SK-N-MC (cell line): ENCODE measurements around the gene PTPRQ.

Source experiments
- DNase-seq: peaks from one replicate; pipeline ENCODE4 v3.0.0-alpha.2; 2011; ENCODE audit warnings: low read depth, low spot score
- H3K27ac ChIP-seq: fragments of 200-600 bp; sonication (generic); 2 replicates; pipeline ENCODE4 v1.5.1; 2016; ENCODE audit warnings: mixed run types
- H3K36me3 ChIP-seq: fragments of 200-600 bp; sonication (generic); 2 replicates; pipeline ENCODE4 v1.6.1; 2017; ENCODE audit warnings: antibody characterized with exemption, low read length, mixed read lengths; ENCODE audit not compliant: insufficient read depth
- H3K4me3 ChIP-seq: fragments of 200-600 bp; sonication (generic); 2 replicates; pipeline ENCODE4 v1.5.1; 2016
- H3K9ac ChIP-seq: fragments of 200-600 bp; sonication (generic); 2 replicates; pipeline ENCODE4 v1.8.0; 2017; ENCODE audit warnings: mixed run types, mixed read lengths; ENCODE audit not compliant: insufficient read length
- H3K9me3 ChIP-seq: fragments of 200-600 bp; sonication (generic); 2 replicates; pipeline ENCODE4 v1.6.1; 2017; ENCODE audit warnings: low read depth, mild to moderate bottlenecking, antibody characterized with exemption, low read length, moderate library complexity, mixed read lengths
- EZH2 ChIP-seq: fragments of 200-600 bp; sonication (generic); IDR thresholded peaks from one replicate; pipeline ENCODE4 v1.6.1; 2017; ENCODE audit warnings: antibody characterized with exemption
- FOXP2 ChIP-seq: optimal IDR thresholded peaks from 2 replicates; pipeline ENCODE3; 2011; ENCODE audit warnings: mild to moderate bottlenecking, moderate library complexity; ENCODE audit not compliant: insufficient read depth; ENCODE audit errors: extremely low read length, control extremely low read depth
- POLR2AphosphoS5 ChIP-seq: IDR thresholded peaks from 2 replicates; pipeline ENCODE4 v1.6.1; 2012; ENCODE audit warnings: mild to moderate bottlenecking, low read depth, low read length, borderline replicate concordance

Gene PTPRQ

GRCh38 chr12:80710727-80711449, 266.9 kb downstream of the PTPRQ start:
- TF ChIP-seq EZH2 (no peak), FOXP2 (no peak), POLR2AphosphoS5 (no peak)
- H3K9ac ChIP-seq, result no peak overlapping the region
- no peaks in the 10 kb centered on the region for H3K9me3 ChIP-seq
- H3K36me3 ChIP-seq, result no peaks in the 10 kb centered on the region
- no peak overlapping the region for H3K4me3 ChIP-seq
- H3K27ac ChIP-seq, result no peak overlapping the region
- no peak for DNase-seq

GRCh38 chr12:80711866-80712265, 267.8 kb downstream of the PTPRQ start:
- no peak overlapping the region for H3K4me3 ChIP-seq
- no peaks in the 10 kb centered on the region for H3K9me3 ChIP-seq
- H3K9ac ChIP-seq, result no peak overlapping the region
- TF ChIP-seq FOXP2 (no peak), EZH2 (no peak), POLR2AphosphoS5 (no peak)
- H3K27ac ChIP-seq, result no peak overlapping the region
- no peaks in the 10 kb centered on the region for H3K36me3 ChIP-seq
- no peak for DNase-seq

GRCh38 chr12:80712866-80713265, 268.8 kb downstream of the PTPRQ start:
- no peak overlapping the region for H3K9ac ChIP-seq
- no peak overlapping the region for H3K27ac ChIP-seq

GRCh38 chr12:80713419-80713818, 269.4 kb downstream of the PTPRQ start:
- H3K9me3 ChIP-seq, result no peaks in the 10 kb centered on the region
- no peak overlapping the region for H3K9ac ChIP-seq
- no peak overlapping the region for H3K27ac ChIP-seq
- H3K4me3 ChIP-seq, result no peak overlapping the region
- no peak for DNase-seq
- no peaks in the 10 kb centered on the region for H3K36me3 ChIP-seq
- TF ChIP-seq POLR2AphosphoS5, result no peak
- no peak for TF ChIP-seq EZH2
- no peak for TF ChIP-seq FOXP2

More at GRCh38 chr12:80712866-80713265, 268.8 kb downstream of the PTPRQ start:
- no peaks in the 10 kb centered on the region for H3K9me3 ChIP-seq
- no peaks in the 10 kb centered on the region for H3K36me3 ChIP-seq
- TF ChIP-seq FOXP2, result no peak
- no peak for TF ChIP-seq POLR2AphosphoS5
- no peak for TF ChIP-seq EZH2
- no peak for DNase-seq
- H3K4me3 ChIP-seq, result no peak overlapping the region

GRCh38 chr12:80714055-80714454, 270.0 kb downstream of the PTPRQ start:
- Histone ChIP-seq H3K4me3 (no peak overlapping the region), H3K9ac (no peak overlapping the region), H3K27ac (no peak overlapping the region), H3K9me3 (no peaks in the 10 kb centered on the region), H3K36me3 (no peaks in the 10 kb centered on the region)
- no peak for TF ChIP-seq EZH2
- TF ChIP-seq FOXP2, result no peak
- TF ChIP-seq POLR2AphosphoS5, result no peak
- no peak for DNase-seq

GRCh38 chr12:80714846-80715245, 270.8 kb downstream of the PTPRQ start:
- Histone ChIP-seq H3K9me3 (no peaks in the 10 kb centered on the region), H3K9ac (no peak overlapping the region), H3K27ac (no peak overlapping the region), H3K36me3 (no peaks in the 10 kb centered on the region), H3K4me3 (no peak overlapping the region)
- no peak for TF ChIP-seq POLR2AphosphoS5
- TF ChIP-seq FOXP2, result no peak
- no peak for TF ChIP-seq EZH2
- DNase-seq, result no peak

- TF ChIP-seq FOXP2 (no peak), EZH2 (no peak), POLR2AphosphoS5 (no peak)
- no peak overlapping the region for H3K4me3 ChIP-seq
- no peak for DNase-seq
Observed at GRCh38 chr12:80715713-80716249, 271.7 kb downstream of the PTPRQ start.

GRCh38 chr12:80716696-80717469, 272.8 kb downstream of the PTPRQ start, which contains the start of gene MYF5:
Gene MYF5 (plus strand): TSS chr12:80716912. CDS start chr12:80717064, 152 bp downstream.
- DNase-seq, result no peak
- no peak within 1 kb of the TSS for H3K9ac ChIP-seq
- TF ChIP-seq POLR2AphosphoS5, result no peak
- no peak for TF ChIP-seq EZH2
- no peak for TF ChIP-seq FOXP2
- H3K36me3 ChIP-seq, result no peaks in the 10 kb centered on the region
- H3K4me3 ChIP-seq, result no peak within 1 kb of the TSS
- H3K27ac ChIP-seq, result no peak within 1 kb of the TSS
- no peaks in the 10 kb centered on the region for H3K9me3 ChIP-seq

More at GRCh38 chr12:80715713-80716249, 271.7 kb downstream of the PTPRQ start:
- H3K27ac ChIP-seq, result no peak overlapping the region
- no peak overlapping the region for H3K9ac ChIP-seq
- no peaks in the 10 kb centered on the region for H3K9me3 ChIP-seq
- no peaks in the 10 kb centered on the region for H3K36me3 ChIP-seq

- no peak for DNase-seq
- no peaks in the 10 kb centered on the region for H3K9me3 ChIP-seq
- no peak overlapping the region for H3K9ac ChIP-seq
- no peak for TF ChIP-seq EZH2
- no peak for TF ChIP-seq FOXP2
- TF ChIP-seq POLR2AphosphoS5, result no peak
- no peak overlapping the region for H3K27ac ChIP-seq
- no peak overlapping the region for H3K4me3 ChIP-seq
- no peaks in the 10 kb centered on the region for H3K36me3 ChIP-seq
Observed at GRCh38 chr12:80717856-80718255, 273.8 kb downstream of the PTPRQ start.
